Mesodermal cell (in vitro differentiated cells): ENCODE measurements around the gene DPYD.

Source experiments
- H3K27ac ChIP-seq: 2 replicates; pipeline ENCODE4 v1.7.0; 2013; ENCODE audit warnings: mild to moderate bottlenecking, low read depth, low read length, moderate library complexity; ENCODE audit not compliant: severe bottlenecking
- H3K36me3 ChIP-seq: 2 replicates; pipeline ENCODE4 v1.7.1; 2013; ENCODE audit warnings: mild to moderate bottlenecking, low read length, moderate library complexity; ENCODE audit not compliant: control insufficient read depth, insufficient read depth
- H3K4me1 ChIP-seq: one replicate; pipeline ENCODE4 v1.7.1; 2013; ENCODE audit warnings: mild to moderate bottlenecking, low read length; ENCODE audit not compliant: insufficient read depth, control insufficient read depth, poor library complexity, severe bottlenecking
- H3K4me3 ChIP-seq: 2 replicates; pipeline ENCODE4 v1.7.0; 2013; ENCODE audit warnings: low read length, control low read depth, mild to moderate bottlenecking; ENCODE audit not compliant: insufficient read depth, poor library complexity, severe bottlenecking; ENCODE audit errors: extremely low read depth
- H3K9me3 ChIP-seq: 2 replicates; pipeline ENCODE4 v1.7.1; 2013; ENCODE audit warnings: mild to moderate bottlenecking, low read length, moderate library complexity; ENCODE audit not compliant: control insufficient read depth
- WGBS, 2 experiments: methylation state at CpG; one replicate each; pipeline ENCODE4 v1.1.5; 2013; ENCODE audit warnings: missing lambda C conversion rate in 2 of 2; ENCODE audit not compliant: insufficient coverage in 2 of 2; 5-methylcytosine and 5-hydroxymethylcytosine counted together

The DPYD gene

GRCh38 chr1:97308131-97308530 is 612.7 kb downstream of the DPYD start:
- Histone ChIP-seq H3K4me1 (no peaks in the 10 kb centered on the region), H3K36me3 (no peaks in the 10 kb centered on the region), H3K4me3 (no peak overlapping the region), H3K9me3 (no peaks in the 10 kb centered on the region), H3K27ac (no peak overlapping the region)
- WGBS, 2 experiments, result 100% methylated on average over 1 of the region's 1 CpG; no CpG with 5 or more reads in 1 of the 2 experiments

GRCh38 chr1:97307568-97307967 is 613.3 kb downstream of the DPYD start:
- no peak overlapping the region for H3K4me3 ChIP-seq
- H3K36me3 ChIP-seq, result no peaks in the 10 kb centered on the region
- no peaks in the 10 kb centered on the region for H3K4me1 ChIP-seq
- H3K27ac ChIP-seq, result no peak overlapping the region
- no peaks in the 10 kb centered on the region for H3K9me3 ChIP-seq

GRCh38 chr1:97307151-97307550 is 613.7 kb downstream of the DPYD start:
- no peak overlapping the region for H3K4me3 ChIP-seq
- no peak overlapping the region for H3K27ac ChIP-seq
- no peaks in the 10 kb centered on the region for H3K4me1 ChIP-seq
- no peaks in the 10 kb centered on the region for H3K9me3 ChIP-seq
- no peaks in the 10 kb centered on the region for H3K36me3 ChIP-seq
- WGBS, 2 experiments, result no CpG with 5 or more reads among the region's 2 CpGs

- Histone ChIP-seq H3K4me3 (no peak overlapping the region), H3K36me3 (no peaks in the 10 kb centered on the region), H3K9me3 (no peaks in the 10 kb centered on the region), H3K27ac (no peak overlapping the region), H3K4me1 (no peaks in the 10 kb centered on the region)
These were observed 614.3 kb downstream of the DPYD start for GRCh38 chr1:97306504-97306903.

- WGBS, 2 experiments, result 86 to 88% methylated on average over 1 of the region's 2 CpGs
These were observed 616.5 kb downstream of the DPYD start for GRCh38 chr1:97304366-97304765.

GRCh38 chr1:97298966-97299365 is 621.9 kb downstream of the DPYD start:
- no CpG with 5 or more reads among the region's 1 CpG for WGBS, 2 experiments
- Histone ChIP-seq H3K4me1 (no peaks in the 10 kb centered on the region), H3K27ac (no peak overlapping the region), H3K36me3 (no peaks in the 10 kb centered on the region), H3K4me3 (no peak overlapping the region), H3K9me3 (no peaks in the 10 kb centered on the region)

More at GRCh38 chr1:97304366-97304765, 616.5 kb downstream of the DPYD start:
- H3K27ac ChIP-seq, result no peak overlapping the region
- no peaks in the 10 kb centered on the region for H3K4me1 ChIP-seq
- H3K4me3 ChIP-seq, result no peak overlapping the region
- no peaks in the 10 kb centered on the region for H3K36me3 ChIP-seq
- H3K9me3 ChIP-seq, result no peaks in the 10 kb centered on the region

GRCh38 chr1:97297611-97298010 is 623.2 kb downstream of the DPYD start:
- Histone ChIP-seq H3K27ac (no peak overlapping the region), H3K4me3 (no peak overlapping the region), H3K4me1 (no peaks in the 10 kb centered on the region), H3K9me3 (no peaks in the 10 kb centered on the region), H3K36me3 (no peaks in the 10 kb centered on the region)
- WGBS, 2 experiments, result 76% methylated on average over 2 of the region's 2 CpGs; no CpG with 5 or more reads in 1 of the 2 experiments

GRCh38 chr1:97281962-97282361 is 638.9 kb downstream of the DPYD start:
- H3K9me3 ChIP-seq, result no peaks in the 10 kb centered on the region
- no peak overlapping the region for H3K4me3 ChIP-seq
- no peak overlapping the region for H3K27ac ChIP-seq
- H3K36me3 ChIP-seq, result no peaks in the 10 kb centered on the region
- no CpG with 5 or more reads among the region's 1 CpG for WGBS, 2 experiments
- H3K4me1 ChIP-seq, result no peaks in the 10 kb centered on the region

- 100% methylated on average over 1 of the region's 2 CpGs; no CpG with 5 or more reads in 1 of the 2 experiments for WGBS, 2 experiments
- H3K4me1 ChIP-seq, result no peaks in the 10 kb centered on the region
- no peak overlapping the region for H3K27ac ChIP-seq
These were observed 642.8 kb downstream of the DPYD start for GRCh38 chr1:97277891-97278654.

GRCh38 chr1:97271916-97272788 is 648.7 kb downstream of the DPYD start:
- 83 to 88% methylated on average over 2 of the region's 6 CpGs for WGBS, 2 experiments
- Histone ChIP-seq H3K4me1 (peaks cover 10% of the 10 kb centered on the region), H3K27ac (no peak overlapping the region), H3K36me3 (no peaks in the 10 kb centered on the region), H3K4me3 (no peak overlapping the region), H3K9me3 (no peaks in the 10 kb centered on the region)

More at GRCh38 chr1:97277891-97278654, 642.8 kb downstream of the DPYD start:
- no peaks in the 10 kb centered on the region for H3K9me3 ChIP-seq
- no peaks in the 10 kb centered on the region for H3K36me3 ChIP-seq
- no peak overlapping the region for H3K4me3 ChIP-seq
